Right lobe of liver (tissue), 4 donors: ENCODE measurements around the gene PRKAG2.

Experiments
- CTCF ChIP-seq, 4 donors: fragments of 200-600 bp in 3 of 4; fragments of 450-650 bp in 1 of 4; IDR thresholded peaks; one replicate each; pipeline versions ENCODE4 v1.5.1 to v1.8.0; 2016 to 2022; ENCODE audit warnings: antibody characterized with exemption in 4 of 4, mild to moderate bottlenecking in 2 of 4
- POLR2A ChIP-seq: fragments of 450-650 bp; IDR thresholded peaks from one replicate; pipeline ENCODE4 v1.6.1; 2017; ENCODE audit warnings: antibody characterized with exemption, mild to moderate bottlenecking
- donor health status: DM: no; HTN: no; CAD: no.
- donor health status: DM: no; HTN: no; CAD: no.
- donor health status: DM: no; HTN: yes; CAD: no.

GRCh38 chr7:151903249-151904032 lies 26.5 kb upstream of the PRKAG2 start:
- no peak for TF ChIP-seq CTCF (IDR thresholded peaks at IDR 0.05)
- no peak for TF ChIP-seq POLR2A
